Stomach (tissue), 9 donors: ENCODE data around the gene DES. TPM values are rescaled to one million over a fixed set of nuclear protein-coding genes. Genes with fewer than 3 reads are reported as not detected.

Experiments
- DNase-seq, 2 donors: peaks; one replicate each; pipeline versions ENCODE4 v3.0.0 to v3.0.0-alpha.2; 2013 to 2019
- H3K27ac ChIP-seq, 5 donors: fragments of 200-600 bp in 4 of 5; sonication (generic) in 4 of 5; one replicate each; pipeline ENCODE4 v1.5.1; 2013 to 2019; ENCODE audit warnings: mild to moderate bottlenecking in 1 of 5, moderate library complexity in 1 of 5
- H3K27me3 ChIP-seq, 3 donors: fragments of 200-600 bp; sonication (generic); one replicate each; pipeline ENCODE4 v1.5.1; 2017 to 2019; ENCODE audit warnings: mixed run types in 1 of 3
- H3K36me3 ChIP-seq, 4 donors: fragments of 200-600 bp; sonication (generic); 1 replicate in 3 of 4; 2 replicates in 1 of 4; pipeline ENCODE4 v1.5.1; 2016 to 2019
- H3K4me1 ChIP-seq, 4 donors: fragments of 200-600 bp; sonication (generic); one replicate each; pipeline ENCODE4 v1.5.1; 2016 to 2019
- H3K4me3 ChIP-seq, 4 donors: fragments of 200-600 bp; sonication (generic) in 3 of 4; one replicate each; pipeline ENCODE4 v1.5.1; 2016 to 2019; ENCODE audit warnings: mild to moderate bottlenecking in 1 of 4
- H3K9me3 ChIP-seq, 4 donors: fragments of 200-600 bp; sonication (generic); one replicate each; pipeline ENCODE4 v1.5.1; 2016 to 2019
- CTCF ChIP-seq, 7 experiments: fragments of 450-650 bp in 4 of 7; fragments of 200-600 bp in 3 of 7; sonication (generic) in 3 of 7; IDR thresholded peaks; one replicate each; pipeline ENCODE4 v1.5.1; 2016 to 2019; ENCODE audit warnings: antibody characterized with exemption in 7 of 7, control low read depth in 2 of 7, mild to moderate bottlenecking in 1 of 7
- EP300 ChIP-seq: sonication (generic); formaldehyde crosslinking; IDR thresholded peaks from one replicate; pipeline ENCODE4 v1.6.1; 2017; ENCODE audit warnings: antibody characterized with exemption
- POLR2A ChIP-seq, 4 donors: fragments of 450-650 bp; IDR thresholded peaks; one replicate each; pipeline ENCODE4 v1.6.1; 2016; ENCODE audit warnings: antibody characterized with exemption in 4 of 4, control low read depth in 2 of 4, mild to moderate bottlenecking in 1 of 4, moderate library complexity in 1 of 4
- POLR2AphosphoS5 ChIP-seq, 3 donors: sonication (generic); formaldehyde crosslinking; IDR thresholded peaks; one replicate each; pipeline ENCODE4 v1.6.1; 2016; ENCODE audit warnings: antibody characterized with exemption in 3 of 3
- WGBS, 5 donors: extraction: QIAGEN DNeasy Blood & Tissue Kit in 3 of 5; methylation state at CpG; one replicate each; pipeline versions ENCODE4 v1.1.5 to v1.1.7; 2013 to 2018; 5-methylcytosine and 5-hydroxymethylcytosine counted together
- intact Hi-C: fragments of 100-400 bp; cut with DNase I; formaldehyde crosslinking; loops from one replicate; pipeline ENCODE4 v1.15.1; 2023; ENCODE audit warnings: low total_unique reads
- polyA plus RNA-seq, 3 donors: library from polyadenylated mRNA; stranded (reverse); fragments of 200-250 nt; gene quantifications; one replicate each; pipeline ENCODE4 v1.2.3, GENCODE V29; 2013
- total RNA-seq, 5 donors: library from RNA; depleted of rRNA; stranded (reverse); fragments of >200 nt; gene quantifications; one replicate each; pipeline versions ENCODE4 v1.1.0 to v1.2.3, GENCODE V29; 2014 to 2016
- donor health status: healthy with polysubstance abuse.
- donor health status: Bipolar disorder and iron deficiency.
- donor health status: healthy.

DES gene
- total and polyA plus RNA-seq, 8 donors = 122 to 5,539 (median 1,138) TPM

GRCh38 chr2:219462349-219462748, 44.2 kb downstream of the DES start:
- Histone ChIP-seq H3K9me3 (no peaks in the 10 kb centered on the region), H3K27ac (peak overlapping the region in 3 of 5 donors; percentile 84 to 95 (median 90)), H3K27me3 (peaks cover 0 to 25% (median 21%) of the 10 kb centered on the region in 3 donors), H3K36me3 (peaks cover 0 to 40% (median 12%) of the 10 kb centered on the region in 4 donors), H3K4me1 (peaks cover 12 to 74% (median 33%) of the 10 kb centered on the region in 4 donors), H3K4me3 (no peak overlapping the region)
- intact Hi-C loops = no loop called here
- 83 to 96% (median 85%) methylated on average over 9 of the region's 9 CpGs for WGBS, 5 donors
- TF ChIP-seq CTCF (IDR thresholded peaks at IDR 0.05) (no peak), EP300 (no peak), POLR2AphosphoS5 (IDR thresholded peaks at IDR 0.05) (no peak), POLR2A (IDR thresholded peaks at IDR 0.05) (no peak)
- DNase-seq = no peak

GRCh38 chr2:219464286-219465032, 46.3 kb downstream of the DES start:
- DNase-seq = no peak
- Histone ChIP-seq H3K27me3 (peaks cover 0 to 25% (median 15%) of the 10 kb centered on the region in 3 donors), H3K4me3 (no peak overlapping the region), H3K36me3 (peaks cover 0 to 49% (median 15%) of the 10 kb centered on the region in 4 donors), H3K27ac (peak overlapping the region in 2 of 5 donors; percentile 39 to 95), H3K9me3 (no peaks in the 10 kb centered on the region), H3K4me1 (peaks cover 10 to 78% (median 36%) of the 10 kb centered on the region in 4 donors)
- TF ChIP-seq POLR2A (IDR thresholded peaks at IDR 0.05) = no peak
- TF ChIP-seq EP300 = no peak
- no peak for TF ChIP-seq CTCF (IDR thresholded peaks at IDR 0.05)
- TF ChIP-seq POLR2AphosphoS5 (IDR thresholded peaks at IDR 0.05) = no peak
- WGBS, 5 donors = 80 to 90% (median 88%) methylated on average over 10 to 21 of the region's 21 CpGs
- intact Hi-C loops = no loop called here

DNA sequence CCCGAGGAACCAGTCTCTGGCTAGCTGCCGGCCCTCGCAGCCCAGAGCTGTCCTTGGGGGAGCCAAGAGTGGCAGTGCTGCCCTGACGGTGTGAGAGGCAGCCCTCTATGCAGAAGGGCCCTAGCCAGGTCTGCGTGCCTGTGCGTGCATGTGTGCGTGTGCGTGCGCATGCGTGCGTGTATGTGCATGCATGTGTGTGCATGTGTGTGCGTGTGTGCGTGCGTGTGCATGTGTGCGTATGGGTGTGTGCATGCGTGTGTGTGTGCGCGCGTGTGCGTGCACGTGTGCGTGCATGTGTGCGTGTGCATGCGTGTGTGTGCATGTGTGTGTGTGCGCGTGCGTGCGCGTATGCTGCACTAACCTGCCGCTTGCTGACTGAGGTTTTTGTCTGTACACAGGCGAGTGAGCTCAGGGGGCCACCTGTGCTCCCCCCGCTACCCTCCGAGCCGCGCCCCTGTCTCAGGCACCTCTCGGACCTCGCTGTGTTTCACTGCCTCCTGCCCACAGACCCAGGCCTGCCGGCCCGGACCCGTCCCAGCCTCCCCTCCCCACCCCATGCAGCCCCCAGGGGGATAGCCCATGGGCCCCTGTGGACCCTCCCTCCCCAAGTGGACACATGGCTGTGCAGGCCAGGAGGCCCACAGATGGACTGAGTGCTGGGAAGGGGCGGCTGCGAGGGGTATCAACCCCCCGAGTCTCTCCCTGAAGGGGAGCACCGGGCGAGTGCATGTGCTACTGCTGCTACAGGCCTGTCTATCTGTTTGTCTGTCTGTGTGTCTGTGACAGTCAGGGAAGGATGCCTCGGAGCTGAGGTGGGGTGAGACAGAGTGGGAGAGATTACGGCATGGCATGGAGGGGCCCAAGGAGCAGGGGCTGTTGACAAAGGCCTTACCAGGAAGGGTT, 47.7 kb downstream of the DES start:
- Histone ChIP-seq H3K27ac (peak overlapping the region in 3 of 5 donors; percentile 7 to 95 (median 39)), H3K36me3 (peaks cover 0 to 54% (median 15%) of the 10 kb centered on the region in 4 donors), H3K4me1 (peaks cover 0 to 64% (median 27%) of the 10 kb centered on the region in 4 donors), H3K27me3 (peaks cover 0 to 11% (median 4%) of the 10 kb centered on the region in 3 donors), H3K9me3 (no peaks in the 10 kb centered on the region), H3K4me3 (no peak overlapping the region)
- 74 to 92% (median 90%) methylated on average over 41 to 47 of the region's 47 CpGs for WGBS, 5 donors
- TF ChIP-seq POLR2AphosphoS5 (IDR thresholded peaks at IDR 0.05) (no peak), EP300 (no peak), POLR2A (IDR thresholded peaks at IDR 0.05) (no peak), CTCF (IDR thresholded peaks at IDR 0.05) (no peak)
- intact Hi-C loops = no loop called here
- DNase-seq = no peak
